Measurements from ENCODE around the gene ZNF585A. TPM values are rescaled to one million over a fixed set of nuclear protein-coding genes. Genes with fewer than 3 reads are reported as not detected.
A peak's percentile ranks its signal among the peaks of the same experiment; 100 is the strongest.
"Not testable (repeated sequence)": the region's sequence is repeated elsewhere in the genome, so short reads cannot be mapped to it uniquely, and the experiment has no call there.

The ZNF585A gene
- total RNA-seq, 1 experiment from 2014 or later: 13.8 TPM

DNA sequence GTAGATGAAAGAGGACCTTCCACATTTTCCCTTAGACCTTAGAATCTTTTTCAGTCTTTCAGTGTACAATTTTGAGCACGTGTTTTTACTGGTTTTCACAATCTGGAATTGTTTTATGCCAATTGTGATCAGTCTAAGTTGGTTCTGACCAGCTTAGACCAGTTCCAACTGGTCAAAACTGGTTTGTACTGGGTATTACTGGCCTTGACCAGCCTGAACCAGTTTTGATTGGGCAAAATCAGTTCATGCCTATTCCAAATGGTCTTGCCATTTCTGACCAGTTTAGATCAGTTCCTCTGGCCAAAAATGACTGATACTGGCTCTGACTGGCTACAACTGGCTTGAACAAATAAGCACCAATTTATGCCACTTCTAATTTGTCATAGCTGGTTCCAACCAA, 36.4 kb downstream of the ZNF585A start:
- TF ChIP-seq CTCF (conservative IDR thresholded peaks at IDR 0.05) (no peak), EZH2 (IDR thresholded peaks at IDR 0.05; ENCODE audit: low read depth) (no peak)
- Histone ChIP-seq H2AFZ (no peak overlapping the region), H3K9me3 (ENCODE audit: insufficient read depth, low read depth) (peaks cover 54% of the 10 kb centered on the region), H4K20me1 (ENCODE audit: insufficient read depth) (no peaks in the 10 kb centered on the region), H3K36me3 (ENCODE audit: low read depth) (no peaks in the 10 kb centered on the region), H3K27me3 (ENCODE audit: insufficient read depth, low read depth) (no peaks in the 10 kb centered on the region), H3K4me2 (no peak overlapping the region), H3K4me3 (no peak overlapping the region), H3K27ac (no peak overlapping the region), H3K4me1 (replicated peaks; ENCODE audit: insufficient read depth) (no peaks in the 10 kb centered on the region), H3F3A (ENCODE audit: insufficient read depth, low read depth) (no peaks in the 10 kb centered on the region), H3K9me2 (ENCODE audit: insufficient read depth) (no peaks in the 10 kb centered on the region), H3K79me2 (ENCODE audit: low read depth) (no peaks in the 10 kb centered on the region)
- intact Hi-C loops (cut with micrococcal nuclease; ENCODE audit: unreplicated experiment): no loop called here
- ChIA-PET CTCF (no interaction called here), POLR2A (ENCODE audit: unreplicated experiment) (no interaction called here)
- no peak for DNase-seq
- no TSS peak for BruUV-seq (replicated peaks)

DNA sequence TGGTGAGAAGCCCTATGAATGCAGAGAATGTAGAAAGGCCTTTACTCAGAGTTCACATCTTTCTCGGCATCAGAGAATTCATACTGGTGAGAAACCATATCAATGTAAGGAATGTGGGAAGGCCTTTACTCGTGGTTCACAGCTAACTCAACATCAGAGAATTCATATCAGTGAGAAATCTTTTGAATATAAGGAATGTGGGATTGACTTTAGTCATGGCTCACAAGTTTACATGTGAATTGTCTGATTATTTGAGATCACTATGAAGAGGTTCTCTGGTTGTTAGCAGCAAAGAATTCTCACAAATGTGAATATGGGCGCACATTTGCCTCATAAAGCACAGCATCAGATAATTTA, 43.7 kb downstream of the ZNF585A start:
- intact Hi-C loops (cut with micrococcal nuclease; ENCODE audit: unreplicated experiment): no loop called here
- no peaks in the 10 kb centered on the region for H4K20me1 ChIP-seq (ENCODE audit: insufficient read depth)
- BruUV-seq (replicated peaks): no TSS peak
- peaks cover 18% of the 10 kb centered on the region for H3K36me3 ChIP-seq (ENCODE audit: low read depth)
- no peaks in the 10 kb centered on the region for H3K79me2 ChIP-seq (ENCODE audit: low read depth)
- H3K9me2 ChIP-seq (ENCODE audit: insufficient read depth): no peaks in the 10 kb centered on the region
- no peak for DNase-seq
- H3K9me3 ChIP-seq (ENCODE audit: insufficient read depth, low read depth): peaks cover 94% of the 10 kb centered on the region
- no peak for TF ChIP-seq CTCF (conservative IDR thresholded peaks at IDR 0.05)
- no peak for TF ChIP-seq EZH2 (IDR thresholded peaks at IDR 0.05; ENCODE audit: low read depth)
- no peaks in the 10 kb centered on the region for H3K4me1 ChIP-seq (replicated peaks; ENCODE audit: insufficient read depth)
- H3K4me3 ChIP-seq: peak overlapping the region; percentile 19; the same call in 1 of the 2 replicates
- peaks cover 20% of the 10 kb centered on the region; the same call in 1 of the 2 replicates for H3F3A ChIP-seq (ENCODE audit: insufficient read depth, low read depth)
- no peaks in the 10 kb centered on the region for H3K27me3 ChIP-seq (ENCODE audit: insufficient read depth, low read depth)
- ChIA-PET CTCF (no interaction called here), POLR2A (ENCODE audit: unreplicated experiment) (no interaction called here)
- no peak overlapping the region for H3K4me2 ChIP-seq
- no peak overlapping the region for H2AFZ ChIP-seq
- H3K27ac ChIP-seq: no peak overlapping the region

- no peak for DNase-seq
- TF ChIP-seq EZH2 (IDR thresholded peaks at IDR 0.05; ENCODE audit: low read depth) (no peak), CTCF (conservative IDR thresholded peaks at IDR 0.05) (no peak)
- CTCF ChIA-PET: no interaction called here
Measured at GRCh38 chr19:37127999-37128820, 44.3 kb downstream of the ZNF585A start.

DNA sequence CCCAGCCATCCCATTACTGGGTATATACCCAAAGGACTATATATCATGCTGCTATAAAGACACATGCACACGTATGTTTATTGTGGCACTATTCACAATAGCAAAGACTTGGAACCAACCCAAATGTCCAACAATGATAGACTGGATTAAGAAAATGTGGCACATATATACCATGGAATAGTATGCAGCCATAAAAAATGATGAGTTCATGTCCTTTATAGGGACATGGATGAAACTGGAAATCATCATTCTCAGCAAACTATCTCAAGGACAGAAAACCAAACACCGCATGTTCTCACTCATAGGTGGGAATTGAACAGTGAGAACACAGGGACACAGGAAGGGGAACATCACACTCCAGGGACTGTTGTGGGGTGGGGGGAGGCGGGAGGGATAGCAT, 50.4 kb downstream of the ZNF585A start:
- H3F3A ChIP-seq (ENCODE audit: insufficient read depth, low read depth); H3K4me3 ChIP-seq; H3K4me2 ChIP-seq; BruUV-seq (replicated peaks); H3K79me2 ChIP-seq (ENCODE audit: low read depth); POLR2A ChIA-PET (ENCODE audit: unreplicated experiment); H2AFZ ChIP-seq; H3K27me3 ChIP-seq (ENCODE audit: insufficient read depth, low read depth); H4K20me1 ChIP-seq (ENCODE audit: insufficient read depth); CTCF ChIA-PET; DNase-seq; H3K4me1 ChIP-seq (replicated peaks; ENCODE audit: insufficient read depth); H3K9me2 ChIP-seq (ENCODE audit: insufficient read depth); intact Hi-C loops (cut with micrococcal nuclease; ENCODE audit: unreplicated experiment); H3K27ac ChIP-seq; H3K36me3 ChIP-seq (ENCODE audit: low read depth): not testable (repeated sequence)
- H3K9me3 ChIP-seq (ENCODE audit: insufficient read depth, low read depth): peaks cover 50% of the 10 kb centered on the region

More at GRCh38 chr19:37127999-37128820, 44.3 kb downstream of the ZNF585A start:
- Histone ChIP-seq H3K4me2 (no peak overlapping the region), H3K4me1 (replicated peaks; ENCODE audit: insufficient read depth) (no peaks in the 10 kb centered on the region), H3K9me3 (ENCODE audit: insufficient read depth, low read depth) (peaks cover 92% of the 10 kb centered on the region), H3K79me2 (ENCODE audit: low read depth) (no peaks in the 10 kb centered on the region), H3F3A (ENCODE audit: insufficient read depth, low read depth) (peaks cover 20% of the 10 kb centered on the region; the same call in 1 of the 2 replicates), H3K9me2 (ENCODE audit: insufficient read depth) (no peaks in the 10 kb centered on the region), H3K27ac (no peak overlapping the region), H2AFZ (no peak overlapping the region), H3K4me3 (0 out of 2 replicates have a peak overlapping the region, but pooled peaks have one; percentile 19), H3K27me3 (ENCODE audit: insufficient read depth, low read depth) (no peaks in the 10 kb centered on the region), H3K36me3 (ENCODE audit: low read depth) (peaks cover 18% of the 10 kb centered on the region), H4K20me1 (ENCODE audit: insufficient read depth) (no peaks in the 10 kb centered on the region)
- POLR2A ChIA-PET (ENCODE audit: unreplicated experiment): no interaction called here
- intact Hi-C loops (cut with micrococcal nuclease; ENCODE audit: unreplicated experiment): no loop called here
- no TSS peak for BruUV-seq (replicated peaks)

All from PC-9 (cell line).